GM18861 (cell line): ENCODE results near the gene PIGBOS1.

Experiments
- ATAC-seq: cut with Tn5 transposase; IDR thresholded peaks from one replicate; pipeline ENCODE4 v1.9.1; 2021; ENCODE audit not compliant: unreplicated experiment

PIGBOS1 gene

DNA sequence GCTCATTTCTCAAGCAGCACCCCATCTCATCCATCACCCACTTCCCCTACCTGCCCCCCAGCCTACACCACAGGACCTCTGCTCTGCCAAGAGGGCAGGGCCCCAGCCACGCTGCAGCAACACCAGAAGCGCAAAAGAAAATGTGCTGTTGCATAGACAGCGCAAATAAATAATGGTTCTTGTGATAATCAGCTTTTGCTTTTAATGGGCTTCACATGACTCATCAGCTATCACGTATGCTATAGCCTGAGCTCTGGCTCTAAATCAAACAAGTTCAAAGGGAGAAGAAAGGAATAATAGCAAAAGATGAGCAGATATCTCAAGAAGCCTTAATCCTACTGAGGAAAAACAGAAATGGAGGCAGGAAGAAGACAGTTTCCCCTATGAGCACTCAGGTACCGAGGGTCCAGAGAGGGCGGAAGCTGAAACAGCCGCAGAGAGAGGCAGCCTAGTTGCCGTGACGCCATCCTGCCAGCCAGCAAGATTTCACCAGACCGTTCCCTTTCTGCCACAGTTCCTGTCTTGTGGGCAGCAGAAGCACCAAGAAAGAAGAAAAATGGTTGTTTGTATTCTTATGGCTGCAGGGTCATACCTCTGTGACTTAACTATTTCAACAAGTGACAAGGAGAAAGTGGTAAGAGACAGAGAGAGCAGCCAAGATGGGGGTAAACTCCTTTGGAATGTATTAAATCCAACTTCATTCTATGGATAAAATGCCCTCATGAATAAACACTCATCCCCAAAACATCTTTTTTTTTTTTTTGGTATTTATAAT is 51.3 kb downstream of the PIGBOS1 start:
- peak; percentile 93 for ATAC-seq
